ENCODE measurements around the gene RBP3.

RBP3 gene

GRCh38 chr10:47366731-47367460 is 18.7 kb downstream of the RBP3 start:
- H3K27ac Mint-ChIP-seq = no peak overlapping the region

GRCh38 chr10:47367646-47368045 is 19.5 kb downstream of the RBP3 start:
- H3K4me3 Mint-ChIP-seq = no peak overlapping the region
- no peaks in the 10 kb centered on the region for H3K4me1 Mint-ChIP-seq (ENCODE audit: low read depth)
- no peaks in the 10 kb centered on the region for H3K36me3 Mint-ChIP-seq (ENCODE audit: low read depth)
- H3K9me3 Mint-ChIP-seq = no peaks in the 10 kb centered on the region
- H3K27me3 Mint-ChIP-seq = no peaks in the 10 kb centered on the region
- no peak overlapping the region for H3K27ac Mint-ChIP-seq

More at GRCh38 chr10:47366731-47367460, 18.7 kb downstream of the RBP3 start:
- Mint-ChIP-seq H3K4me1 (ENCODE audit: low read depth) (no peaks in the 10 kb centered on the region), H3K4me3 (no peak overlapping the region), H3K36me3 (ENCODE audit: low read depth) (no peaks in the 10 kb centered on the region), H3K9me3 (no peaks in the 10 kb centered on the region), H3K27me3 (no peaks in the 10 kb centered on the region)

GRCh38 chr10:47368431-47369180 is 20.4 kb downstream of the RBP3 start:
- Mint-ChIP-seq H3K27me3 (no peaks in the 10 kb centered on the region), H3K27ac (no peak overlapping the region), H3K4me1 (ENCODE audit: low read depth) (no peaks in the 10 kb centered on the region), H3K9me3 (no peaks in the 10 kb centered on the region), H3K36me3 (ENCODE audit: low read depth) (no peaks in the 10 kb centered on the region), H3K4me3 (no peak overlapping the region)

- Mint-ChIP-seq H3K4me1 (ENCODE audit: low read depth) (no peaks in the 10 kb centered on the region), H3K27ac (no peak overlapping the region), H3K36me3 (ENCODE audit: low read depth) (no peaks in the 10 kb centered on the region), H3K9me3 (no peaks in the 10 kb centered on the region), H3K27me3 (no peaks in the 10 kb centered on the region), H3K4me3 (no peak overlapping the region)
Observed at GRCh38 chr10:47369251-47369894, 21.2 kb downstream of the RBP3 start.

- Mint-ChIP-seq H3K9me3 (no peaks in the 10 kb centered on the region), H3K27ac (no peak overlapping the region), H3K36me3 (ENCODE audit: low read depth) (no peaks in the 10 kb centered on the region), H3K27me3 (no peaks in the 10 kb centered on the region), H3K4me3 (no peak overlapping the region), H3K4me1 (ENCODE audit: low read depth) (no peaks in the 10 kb centered on the region)
Observed at GRCh38 chr10:47370015-47370767, 22.0 kb downstream of the RBP3 start.

GRCh38 chr10:47370878-47371277 is 22.7 kb downstream of the RBP3 start:
- Mint-ChIP-seq H3K4me1 (ENCODE audit: low read depth) (no peaks in the 10 kb centered on the region), H3K27me3 (peaks cover 4% of the 10 kb centered on the region), H3K9me3 (no peaks in the 10 kb centered on the region), H3K27ac (no peak overlapping the region), H3K4me3 (no peak overlapping the region), H3K36me3 (ENCODE audit: low read depth) (no peaks in the 10 kb centered on the region)

- H3K4me1 Mint-ChIP-seq (ENCODE audit: low read depth) = no peaks in the 10 kb centered on the region
- peaks cover 13% of the 10 kb centered on the region for H3K27me3 Mint-ChIP-seq
- H3K36me3 Mint-ChIP-seq (ENCODE audit: low read depth) = no peaks in the 10 kb centered on the region
- no peak overlapping the region for H3K4me3 Mint-ChIP-seq
- no peaks in the 10 kb centered on the region for H3K9me3 Mint-ChIP-seq
- no peak overlapping the region for H3K27ac Mint-ChIP-seq
Observed at GRCh38 chr10:47371629-47372485, 23.7 kb downstream of the RBP3 start.

- Mint-ChIP-seq H3K36me3 (ENCODE audit: low read depth) (no peaks in the 10 kb centered on the region), H3K27me3 (peaks cover 22% of the 10 kb centered on the region), H3K9me3 (no peaks in the 10 kb centered on the region)
Observed at GRCh38 chr10:47372726-47373125, 24.6 kb downstream of the RBP3 start.

DNA sequence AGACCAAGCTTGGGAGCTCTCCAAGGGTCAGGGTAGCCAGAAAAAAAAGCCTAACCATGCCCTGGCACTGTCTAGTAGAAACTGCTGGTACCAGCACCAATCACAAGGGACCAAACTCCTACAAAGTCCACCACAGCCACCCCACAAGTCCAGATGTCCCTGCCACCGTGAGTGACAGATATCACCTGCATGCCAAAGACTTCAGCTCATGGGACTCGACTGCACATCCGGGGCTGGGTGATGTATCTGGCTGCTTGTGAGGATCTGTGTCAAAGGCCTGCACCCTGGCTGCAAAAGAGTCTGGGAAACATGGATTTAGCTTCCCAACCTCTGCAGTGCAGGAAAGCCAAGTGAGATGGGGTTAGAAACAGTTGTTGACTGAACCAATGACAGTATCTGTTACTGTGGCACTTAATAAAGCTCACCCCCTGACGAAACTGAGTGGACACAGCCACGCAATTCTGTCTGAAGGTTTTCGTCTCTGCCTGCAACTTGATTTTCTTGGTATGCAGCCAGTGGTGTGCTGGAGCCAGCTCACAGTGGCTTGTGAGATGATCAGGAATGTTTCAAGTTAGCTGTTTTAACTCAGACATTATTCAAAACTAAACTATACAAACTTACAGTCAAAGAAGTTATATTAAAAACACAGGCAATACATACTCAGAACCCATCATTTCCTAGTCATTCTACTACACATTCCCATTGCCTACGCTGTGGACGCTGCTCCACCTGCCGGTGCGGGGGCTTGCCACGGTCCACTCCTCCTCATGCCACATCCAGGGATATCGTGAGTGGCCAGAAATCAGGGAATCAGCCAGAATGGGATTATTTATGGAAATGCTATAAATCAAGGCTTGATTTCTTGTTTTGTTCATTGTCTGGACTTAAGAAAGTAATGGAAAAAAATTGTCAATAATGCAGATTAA is 26.7 kb downstream of the RBP3 start:
- H3K27ac Mint-ChIP-seq = no peak overlapping the region
- H3K4me1 Mint-ChIP-seq (ENCODE audit: low read depth) = no peaks in the 10 kb centered on the region
- H3K4me3 Mint-ChIP-seq = no peak overlapping the region
- H3K9me3 Mint-ChIP-seq = no peaks in the 10 kb centered on the region
- peaks cover 42% of the 10 kb centered on the region for H3K27me3 Mint-ChIP-seq
- no peaks in the 10 kb centered on the region for H3K36me3 Mint-ChIP-seq (ENCODE audit: low read depth)

More at GRCh38 chr10:47372726-47373125, 24.6 kb downstream of the RBP3 start:
- Mint-ChIP-seq H3K4me1 (ENCODE audit: low read depth) (no peaks in the 10 kb centered on the region), H3K27ac (no peak overlapping the region), H3K4me3 (no peak overlapping the region)

- H3K4me3 Mint-ChIP-seq = no peak overlapping the region
- H3K9me3 Mint-ChIP-seq = no peaks in the 10 kb centered on the region
- no peaks in the 10 kb centered on the region for H3K36me3 Mint-ChIP-seq (ENCODE audit: low read depth)
- no peak overlapping the region for H3K27ac Mint-ChIP-seq
- peaks cover 60% of the 10 kb centered on the region for H3K27me3 Mint-ChIP-seq
- H3K4me1 Mint-ChIP-seq (ENCODE audit: low read depth) = no peaks in the 10 kb centered on the region
Observed at GRCh38 chr10:47376522-47377220, 28.5 kb downstream of the RBP3 start.

GRCh38 chr10:47378183-47378510 is 30.0 kb downstream of the RBP3 start:
- no peak overlapping the region for H3K27ac Mint-ChIP-seq
- H3K36me3 Mint-ChIP-seq (ENCODE audit: low read depth) = no peaks in the 10 kb centered on the region
- peaks cover 73% of the 10 kb centered on the region for H3K27me3 Mint-ChIP-seq
- no peak overlapping the region for H3K4me3 Mint-ChIP-seq
- no peaks in the 10 kb centered on the region for H3K9me3 Mint-ChIP-seq
- H3K4me1 Mint-ChIP-seq (ENCODE audit: low read depth) = no peaks in the 10 kb centered on the region

GRCh38 chr10:47378606-47379444 is 30.7 kb downstream of the RBP3 start:
- H3K36me3 Mint-ChIP-seq (ENCODE audit: low read depth) = no peaks in the 10 kb centered on the region
- peaks cover 5% of the 10 kb centered on the region for H3K4me1 Mint-ChIP-seq (ENCODE audit: low read depth)
- no peaks in the 10 kb centered on the region for H3K9me3 Mint-ChIP-seq
- no peak overlapping the region for H3K27ac Mint-ChIP-seq
- peaks cover 79% of the 10 kb centered on the region for H3K27me3 Mint-ChIP-seq
- H3K4me3 Mint-ChIP-seq = no peak overlapping the region
